DMS153 treated with DMSO at 0.1 percent for 48 hours (cell line): ENCODE results near the gene HMSD.

Experiments
- DNase-seq: peaks from one replicate; lab custom pipeline; 2025; ENCODE audit not compliant: unreplicated experiment; lab: John Stamatoyannopoulos, UW

HMSD gene

DNA sequence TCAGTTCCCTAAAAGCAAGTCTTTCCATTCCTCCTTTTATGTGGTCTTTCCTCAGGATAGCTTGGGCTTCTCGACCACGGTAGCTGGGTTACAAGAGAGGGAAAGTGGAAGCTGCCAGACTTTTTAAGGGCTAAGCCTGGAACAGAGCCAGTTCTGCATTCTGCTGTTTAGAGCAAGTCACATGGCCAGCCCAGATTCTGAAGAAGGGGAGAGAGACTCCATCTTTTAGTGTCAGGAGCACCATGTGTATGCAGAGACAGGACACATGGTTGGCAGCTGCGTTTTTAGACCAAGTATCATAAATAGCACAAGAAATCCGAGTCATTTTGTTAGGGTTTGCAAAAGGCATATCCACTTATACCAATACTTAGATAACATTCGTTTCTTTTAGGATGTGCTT, 4.7 kb downstream of the HMSD start:
- DNase-seq, result no peak

DNA sequence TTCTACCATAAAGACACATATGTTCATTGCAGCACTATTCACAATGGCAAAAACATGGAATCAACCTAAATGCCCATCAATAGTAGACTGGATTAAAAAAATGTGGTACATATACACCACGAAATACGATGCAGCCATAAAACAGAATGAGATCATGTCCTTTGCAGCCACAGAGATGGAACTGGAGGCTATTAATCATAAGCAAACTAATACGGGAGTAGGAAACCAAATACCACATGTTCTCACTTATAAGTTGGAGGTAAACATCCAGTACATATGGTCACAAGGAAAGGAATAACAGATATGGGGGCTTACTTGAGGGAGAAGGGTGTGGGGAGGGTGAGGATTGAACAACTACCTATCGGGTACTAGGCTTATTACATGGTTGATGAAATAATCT, 7.7 kb downstream of the HMSD start:
- DNase-seq, result no peak

DNA sequence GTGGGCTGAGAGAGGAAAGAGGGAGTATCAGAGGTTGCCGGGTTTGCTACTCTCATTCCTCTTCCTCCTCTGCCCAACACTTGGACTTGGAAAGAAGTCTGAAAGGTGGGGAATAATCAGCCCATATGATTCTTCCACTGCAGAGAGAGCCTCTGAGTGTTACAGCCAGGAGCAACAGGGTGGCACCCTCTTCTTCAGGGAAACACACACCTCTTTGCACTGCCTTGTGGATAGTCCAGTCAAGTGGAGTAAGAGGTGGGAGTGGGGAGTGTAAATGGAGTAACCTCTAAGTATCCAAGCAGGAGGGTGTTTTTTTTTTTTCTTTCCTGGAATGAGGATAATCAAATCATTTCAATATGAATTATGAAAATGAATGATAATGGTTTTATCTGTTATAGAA, 11.8 kb downstream of the HMSD start:
- no peak for DNase-seq

DNA sequence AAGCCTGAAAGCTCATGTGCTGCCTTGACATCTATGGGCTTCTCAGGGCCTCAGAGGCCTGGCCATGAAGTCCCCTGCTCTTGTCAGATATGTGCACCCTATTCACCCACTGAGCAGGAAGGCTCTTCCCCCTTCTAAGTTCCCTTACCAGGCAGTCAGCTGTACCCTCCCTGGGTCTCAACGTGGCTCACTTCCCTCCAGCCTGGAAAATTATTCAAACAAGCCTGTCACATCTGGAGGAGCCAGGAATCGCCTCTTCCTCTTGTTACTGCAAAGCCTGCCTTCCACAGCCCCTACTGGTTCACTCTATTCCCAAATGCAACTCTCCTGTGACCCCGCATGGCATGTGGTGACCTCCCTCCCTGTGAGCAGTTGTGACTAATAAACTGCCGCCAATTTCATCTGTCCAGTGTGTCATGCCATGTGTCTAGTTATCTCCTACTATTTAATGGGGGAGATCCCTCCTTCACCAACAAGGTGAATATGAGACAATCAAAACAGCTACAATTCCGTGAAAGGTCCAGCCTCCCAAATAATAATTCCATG, 12.4 kb downstream of the HMSD start:
- no peak for DNase-seq

DNA sequence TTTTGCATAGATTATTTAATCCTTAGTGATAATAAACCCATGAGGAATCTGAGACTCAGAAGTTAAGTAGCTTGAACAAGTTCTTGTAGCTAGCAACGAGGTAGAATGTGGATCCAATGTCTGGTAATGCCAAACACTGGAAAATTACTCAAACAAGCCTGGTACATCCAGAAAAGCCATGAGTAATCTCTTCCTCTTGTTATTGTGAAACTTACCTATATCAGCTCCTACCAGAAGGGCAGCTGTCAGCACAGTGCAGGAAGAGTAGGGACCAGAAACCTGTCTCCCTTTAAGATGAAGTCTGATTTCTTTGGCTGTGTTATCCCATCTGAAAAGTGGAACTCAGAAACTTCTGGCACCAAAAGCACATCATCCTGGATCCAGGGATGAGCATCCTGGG, 13.0 kb downstream of the HMSD start:
- DNase-seq, result no peak

GRCh38 chr18:63963615-63964256, 14.6 kb downstream of the HMSD start:
- no peak for DNase-seq

- no peak for DNase-seq
Measured at GRCh38 chr18:63964908-63965307, 15.8 kb downstream of the HMSD start.

- DNase-seq, result no peak
Measured at GRCh38 chr18:63965716-63966330, 16.7 kb downstream of the HMSD start.

DNA sequence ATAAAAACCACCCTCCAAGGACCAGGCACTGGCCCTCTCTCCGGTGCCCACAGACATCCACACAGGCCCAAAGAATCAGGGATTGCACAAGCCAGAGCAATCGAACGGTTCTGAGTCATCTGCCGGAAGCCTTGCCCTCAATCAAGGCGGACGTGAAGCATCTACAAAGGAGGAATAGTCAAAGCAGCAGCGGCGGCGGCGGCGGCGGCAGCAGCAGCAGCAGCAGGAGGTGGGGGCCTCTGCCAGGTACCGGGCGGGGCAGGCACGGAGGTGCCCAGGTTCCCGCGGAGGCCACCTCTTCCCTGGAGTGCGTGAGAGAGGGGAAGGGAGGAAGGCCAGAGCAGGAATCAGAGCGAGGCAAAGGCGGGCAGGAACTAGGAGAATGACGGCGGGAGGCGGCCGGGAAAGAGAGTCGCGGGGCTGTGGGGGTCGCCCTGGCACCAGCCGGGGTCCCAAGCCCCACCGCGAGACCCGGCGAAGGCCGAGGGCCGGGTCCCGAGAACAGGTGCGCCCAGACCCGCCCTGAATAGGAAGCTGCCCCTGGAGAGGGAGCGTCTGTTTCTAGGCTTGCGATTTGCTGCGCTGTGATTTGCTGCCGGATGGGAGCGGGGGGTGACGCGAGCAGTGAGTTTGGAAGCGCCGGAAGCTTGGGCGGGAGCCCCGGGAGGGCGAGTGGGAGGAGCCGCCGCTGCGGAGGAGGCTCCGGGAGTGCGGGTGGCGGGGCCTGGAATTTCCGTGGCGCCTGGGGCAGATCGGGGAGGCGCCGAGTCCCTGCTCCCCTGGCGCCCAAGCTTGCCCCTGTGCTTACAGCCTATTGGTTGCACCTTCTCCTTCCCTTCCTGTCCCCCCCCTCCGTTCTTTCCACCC, 21.1 kb downstream of the HMSD start, which contains the start of gene SERPINB8:
TSS of gene SERPINB8 (plus strand) at position 140 of the 867 bp plus-strand sequence. CDS start 8,228 bp downstream, outside the sequence.
- peak; percentile 93 for DNase-seq

DNA sequence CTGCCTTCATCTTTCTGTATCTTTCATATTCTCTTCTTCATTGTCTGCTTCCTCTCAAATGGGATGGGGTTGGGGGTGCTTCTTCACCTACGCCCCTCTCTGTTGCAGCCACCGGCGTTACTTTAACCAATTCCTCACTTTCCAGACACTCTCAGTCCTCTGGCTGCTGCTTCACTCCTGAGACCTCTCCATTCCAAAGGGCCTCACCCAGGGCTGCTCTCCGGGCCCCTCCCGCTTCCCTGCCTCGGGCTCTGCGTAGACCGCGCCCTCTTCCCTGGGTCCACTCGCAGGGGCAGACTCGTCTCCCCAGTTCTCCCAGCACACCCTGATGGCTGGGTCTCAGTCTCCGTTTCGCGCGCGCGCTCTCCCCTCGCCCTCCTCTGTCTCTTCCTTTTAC, 21.7 kb downstream of the HMSD start:
- DNase-seq, result peak; percentile 65

- DNase-seq, result no peak
Measured at GRCh38 chr18:63971320-63972001, 22.4 kb downstream of the HMSD start.

DNA sequence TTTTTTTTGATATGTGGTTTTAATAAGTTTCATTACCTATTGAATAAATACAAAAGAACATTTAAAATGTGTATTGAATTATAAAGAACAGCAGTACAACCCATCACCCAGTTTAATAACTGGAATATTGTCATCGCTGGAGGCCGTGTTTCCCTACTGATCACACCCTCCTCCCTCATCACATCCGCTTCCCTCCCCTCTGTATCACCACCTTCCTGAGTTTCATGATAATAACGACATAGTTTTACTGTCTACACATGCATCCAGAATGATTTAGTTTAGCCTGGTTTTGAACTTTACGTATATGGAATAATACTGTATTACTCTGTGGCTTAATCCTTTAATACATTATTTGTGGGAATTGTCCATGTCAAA, 22.9 kb downstream of the HMSD start:
- DNase-seq, result no peak

DNA sequence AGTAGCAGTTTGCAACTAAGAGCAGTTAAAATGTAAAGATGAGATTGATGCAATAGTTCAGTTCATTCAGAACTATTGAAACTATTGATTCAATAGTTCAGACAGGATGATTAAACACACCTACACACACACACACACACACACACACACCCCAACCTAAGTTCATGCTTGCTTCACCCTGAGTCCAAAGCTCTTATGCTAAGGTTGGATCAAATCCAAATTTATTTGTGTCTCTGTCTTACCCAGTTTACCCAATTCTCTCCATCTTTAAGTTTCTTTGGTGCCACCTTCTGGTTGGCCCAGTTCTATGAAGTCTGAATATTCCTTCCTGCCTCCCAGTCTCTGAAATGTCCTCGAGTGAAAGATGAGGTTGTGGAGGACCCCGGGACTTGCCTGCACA, 25.9 kb downstream of the HMSD start:
- peak; percentile 4 for DNase-seq

DNA sequence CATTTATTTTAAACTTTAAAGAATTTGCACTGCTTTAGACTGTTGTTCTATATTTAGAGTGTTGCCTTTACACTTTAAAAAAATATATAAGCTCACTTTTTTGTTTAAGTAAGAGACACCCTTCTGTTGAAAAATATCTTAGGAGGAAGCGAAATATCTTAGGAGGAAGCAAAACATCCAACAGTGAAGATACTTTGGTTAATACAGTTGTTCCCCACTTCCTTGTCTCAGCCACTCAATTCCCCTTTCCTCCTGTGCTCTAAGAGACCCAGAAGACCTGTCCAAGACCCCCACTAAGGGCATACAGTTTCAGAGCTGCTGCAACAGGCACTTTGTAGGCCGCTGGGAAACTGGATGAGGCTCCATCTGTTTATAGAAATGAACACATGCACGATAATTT, 26.5 kb downstream of the HMSD start:
- no peak for DNase-seq

DNA sequence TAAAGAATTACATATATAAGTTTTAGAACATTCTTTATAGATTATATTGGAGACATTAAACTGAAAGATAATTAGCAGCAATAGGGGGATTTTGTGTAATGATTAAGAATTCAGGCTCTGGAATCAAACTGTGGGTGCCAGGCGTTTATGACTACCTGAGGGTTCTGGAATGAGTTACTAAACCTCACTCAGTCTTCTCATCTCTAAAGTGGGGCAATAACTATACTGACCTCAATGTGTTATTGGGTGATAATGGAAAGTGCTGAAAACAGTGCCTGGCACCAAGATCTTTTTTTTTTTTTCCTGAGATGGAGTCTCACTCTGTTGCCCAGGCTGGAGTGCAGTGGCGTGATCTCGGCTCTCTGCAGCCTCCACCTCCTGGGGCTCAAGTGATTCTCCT, 27.9 kb downstream of the HMSD start:
- no peak for DNase-seq

DNA sequence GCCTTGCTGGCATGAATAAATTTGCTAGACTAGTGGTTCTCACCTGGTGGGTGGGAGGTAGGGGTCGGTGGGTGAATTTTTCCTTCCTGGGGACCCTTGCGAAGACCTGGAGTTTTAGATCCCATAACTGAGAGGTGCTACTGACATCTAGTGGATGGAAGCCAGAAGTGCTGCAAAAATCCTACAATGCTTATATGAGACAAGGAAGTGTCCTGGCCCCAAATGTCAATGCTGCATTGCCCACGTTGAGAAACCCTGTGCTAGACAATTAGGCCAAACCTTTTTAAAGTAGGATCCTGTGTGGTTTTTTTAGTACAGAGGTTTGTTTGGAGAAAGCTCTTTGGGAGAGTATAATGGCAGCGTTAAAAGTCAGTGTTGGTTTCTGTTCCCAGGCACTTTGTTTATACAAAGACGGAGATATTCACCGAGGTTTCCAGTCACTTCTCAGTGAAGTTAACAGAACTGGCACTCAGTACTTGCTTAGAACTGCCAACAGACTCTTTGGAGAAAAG, 30.4 kb downstream of the HMSD start:
- DNase-seq, result peak; percentile 29

DNA sequence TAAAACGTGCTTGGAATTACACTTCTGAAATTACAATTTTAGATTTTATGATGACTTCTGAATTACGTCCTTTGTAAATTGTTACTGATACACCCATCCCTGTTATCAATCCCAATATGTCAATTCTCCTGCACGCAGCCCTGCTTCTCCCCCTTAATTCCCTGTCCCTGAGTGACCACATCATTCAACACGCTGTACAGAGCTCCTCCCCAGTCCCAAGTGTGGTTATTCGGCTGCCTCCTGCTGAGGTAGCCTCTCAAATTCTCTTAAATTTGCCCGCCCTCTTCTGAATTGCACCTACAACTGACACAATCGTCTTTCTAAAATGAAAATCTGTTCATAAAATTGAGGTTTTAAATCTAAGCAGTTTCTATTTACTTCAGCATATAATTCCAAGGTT, 30.9 kb downstream of the HMSD start:
- DNase-seq, result no peak

- no peak for DNase-seq
Measured at GRCh38 chr18:63980896-63981460, 31.9 kb downstream of the HMSD start.

- no peak for DNase-seq
Measured at GRCh38 chr18:63981719-63982118, 32.6 kb downstream of the HMSD start.

GRCh38 chr18:63982361-63982760, 33.3 kb downstream of the HMSD start:
- no peak for DNase-seq

DNA sequence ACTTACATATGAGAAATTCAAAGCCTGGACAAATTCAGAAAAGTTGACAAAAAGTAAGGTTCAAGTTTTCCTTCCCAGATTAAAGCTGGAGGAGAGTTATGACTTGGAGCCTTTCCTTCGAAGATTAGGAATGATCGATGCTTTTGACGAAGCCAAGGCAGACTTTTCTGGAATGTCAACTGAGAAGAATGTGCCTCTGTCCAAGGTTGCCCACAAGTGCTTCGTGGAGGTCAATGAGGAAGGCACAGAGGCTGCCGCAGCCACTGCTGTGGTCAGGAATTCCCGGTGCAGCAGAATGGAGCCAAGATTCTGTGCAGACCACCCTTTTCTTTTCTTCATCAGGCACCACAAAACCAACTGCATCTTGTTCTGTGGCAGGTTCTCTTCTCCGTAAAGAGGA, 37.8 kb downstream of the HMSD start:
- DNase-seq, result no peak
